GM19023 (cell line): Measurements from ENCODE around the gene LRRC53.

Source experiments
- ATAC-seq: cut with Tn5 transposase; IDR thresholded peaks from one replicate; pipeline ENCODE4 v1.9.1; 2021; ENCODE audit warnings: mild to moderate bottlenecking, moderate library complexity; ENCODE audit not compliant: unreplicated experiment

The LRRC53 gene

DNA sequence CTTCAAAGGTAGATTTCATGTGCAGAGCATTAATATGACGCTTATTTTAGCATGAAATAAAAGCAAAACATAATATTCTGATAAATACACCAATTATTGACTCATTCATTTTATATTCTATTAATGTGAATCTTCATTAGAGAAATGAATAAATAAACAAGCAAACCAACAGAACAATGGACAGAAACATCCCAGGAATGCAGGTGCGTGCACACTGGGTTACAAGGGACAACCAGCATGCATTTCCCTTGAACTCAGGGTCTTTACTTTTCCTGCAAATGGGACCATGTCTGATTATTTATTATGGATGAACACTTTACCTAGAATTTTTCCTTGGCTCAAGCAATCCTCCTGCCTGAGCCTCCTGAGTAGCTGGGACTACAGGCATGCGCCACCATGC, 13.5 kb downstream of the LRRC53 start:
- no peak for ATAC-seq

DNA sequence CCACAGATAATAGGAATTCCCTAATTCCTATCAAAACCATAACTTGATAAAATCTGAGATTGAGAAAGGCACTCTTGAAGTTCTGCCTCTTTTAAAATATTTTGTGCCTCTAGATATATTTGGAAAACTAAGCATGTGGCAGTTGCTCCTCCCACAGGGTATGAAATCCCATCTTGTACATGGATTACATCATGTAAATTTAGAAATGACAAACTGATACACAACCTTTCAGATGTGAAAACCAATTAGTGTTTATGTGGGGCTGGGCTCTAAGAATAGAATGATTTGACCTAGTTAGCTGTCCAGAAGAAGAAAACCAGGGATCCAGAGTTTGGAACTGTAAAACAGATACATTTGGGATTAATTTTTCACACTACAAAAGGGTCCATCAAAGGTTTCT, 15.7 kb downstream of the LRRC53 start:
- no peak for ATAC-seq

DNA sequence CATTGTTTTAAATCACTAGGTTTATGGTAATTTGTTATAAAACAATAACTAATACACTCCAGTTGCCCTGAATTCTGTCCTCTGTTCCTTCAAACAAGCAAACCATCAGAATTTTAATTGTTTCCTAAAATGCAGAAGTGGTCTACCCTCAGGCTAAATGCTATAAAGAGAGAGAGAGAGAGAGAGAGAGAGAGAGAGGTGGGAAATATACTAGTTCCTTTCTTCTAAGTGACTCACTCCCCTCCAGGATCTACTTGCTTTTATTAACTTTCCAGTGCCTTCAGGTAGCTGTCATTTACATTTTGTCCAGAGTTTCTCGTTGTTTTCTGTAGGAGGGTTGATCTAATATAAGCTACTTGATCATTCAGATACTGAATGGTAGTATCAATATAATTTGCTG, 26.4 kb downstream of the LRRC53 start:
- ATAC-seq: no peak

DNA sequence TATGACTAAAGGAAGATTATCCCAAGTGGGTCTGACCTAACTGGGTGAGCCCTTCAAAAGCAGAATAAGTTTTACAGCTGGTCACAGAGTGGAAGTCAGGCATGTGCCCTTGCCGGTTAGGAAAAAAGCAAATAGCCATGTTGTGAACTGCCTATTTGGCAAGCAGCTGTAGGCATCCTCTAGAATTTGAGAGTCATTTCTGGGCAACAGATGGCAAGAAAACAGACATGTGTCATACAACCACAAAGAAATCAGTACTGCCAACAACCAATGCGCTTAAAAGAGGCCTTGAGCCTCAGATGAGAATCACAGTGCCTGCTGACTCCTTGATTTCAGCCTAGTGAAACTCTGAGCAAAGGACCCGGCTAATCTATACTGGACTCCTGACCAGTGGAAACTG, 26.8 kb downstream of the LRRC53 start:
- ATAC-seq: no peak

DNA sequence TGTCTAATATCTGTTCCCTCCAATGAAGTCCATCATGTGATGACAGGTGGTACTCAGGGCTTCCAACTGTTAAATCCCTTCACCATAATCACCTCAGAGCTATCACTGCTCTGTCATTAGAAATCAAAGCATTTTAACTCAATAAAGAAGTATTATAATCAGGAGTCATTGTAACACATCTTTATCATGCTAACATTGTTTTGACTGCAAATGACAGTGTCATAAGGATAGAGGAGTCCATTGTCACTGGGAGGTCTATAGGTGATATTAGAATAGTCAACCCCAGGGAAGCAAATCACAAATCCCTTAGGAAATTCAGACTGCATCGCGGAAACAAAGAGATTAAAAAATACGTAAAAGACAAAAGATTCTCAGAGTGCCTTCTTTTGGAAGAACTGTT, 30.8 kb downstream of the LRRC53 start:
- no peak for ATAC-seq

DNA sequence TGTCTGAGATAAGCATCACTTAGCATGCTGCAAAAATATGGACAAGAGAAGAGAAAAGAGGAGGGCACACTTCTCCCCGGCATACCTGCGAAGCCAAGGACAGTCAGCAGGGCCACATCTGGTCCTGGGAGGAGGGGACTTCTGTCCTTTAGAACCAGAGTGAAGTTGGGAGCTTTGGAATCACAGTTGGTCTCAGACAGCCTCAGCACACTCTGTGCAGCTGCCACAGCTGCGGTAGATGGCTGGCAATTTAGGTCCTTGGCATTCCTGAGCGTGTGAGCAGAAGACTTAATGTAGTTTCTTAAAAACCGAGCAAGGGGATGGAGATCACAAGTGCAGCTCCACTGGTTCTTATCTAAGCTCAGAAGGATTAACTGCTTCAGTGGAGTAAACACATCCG, 32.3 kb downstream of the LRRC53 start:
- no peak for ATAC-seq

DNA sequence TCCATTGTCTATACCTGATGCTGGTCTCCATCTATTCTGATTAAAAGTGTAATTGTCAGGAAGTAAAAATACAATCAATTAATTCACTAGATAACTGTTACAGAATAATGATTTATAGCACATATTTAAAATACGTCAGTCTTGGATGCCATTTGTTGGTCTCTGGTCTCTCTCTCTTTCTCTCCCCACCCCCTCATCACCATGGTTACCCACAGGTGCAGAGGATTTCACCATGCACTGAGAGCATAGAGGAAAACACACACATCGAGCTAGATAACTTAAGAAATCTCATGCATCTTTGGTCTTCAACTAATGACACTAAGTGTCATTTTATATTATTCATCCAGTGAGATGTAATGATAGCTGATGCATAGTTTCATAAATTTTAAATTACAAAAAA, 33.4 kb downstream of the LRRC53 start:
- no peak for ATAC-seq

DNA sequence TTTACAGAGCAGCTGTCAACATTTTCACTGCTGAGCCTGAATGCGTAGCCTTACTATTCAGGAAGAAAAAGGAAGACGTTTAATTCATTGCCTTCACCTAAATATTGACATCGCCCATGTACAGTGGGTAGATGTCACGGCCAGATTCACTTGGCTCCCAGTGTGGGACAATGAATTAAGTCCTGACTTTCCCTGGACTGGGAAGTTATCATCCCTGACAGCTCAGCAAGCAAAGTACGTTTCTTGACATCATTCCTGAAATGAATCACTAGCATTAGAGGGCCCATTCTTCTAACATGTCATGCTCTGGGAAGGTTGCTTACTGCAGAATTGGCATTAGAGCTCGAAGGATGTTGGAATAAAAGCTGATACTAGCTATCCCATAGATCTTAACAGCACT, 37.8 kb downstream of the LRRC53 start:
- ATAC-seq: no peak

DNA sequence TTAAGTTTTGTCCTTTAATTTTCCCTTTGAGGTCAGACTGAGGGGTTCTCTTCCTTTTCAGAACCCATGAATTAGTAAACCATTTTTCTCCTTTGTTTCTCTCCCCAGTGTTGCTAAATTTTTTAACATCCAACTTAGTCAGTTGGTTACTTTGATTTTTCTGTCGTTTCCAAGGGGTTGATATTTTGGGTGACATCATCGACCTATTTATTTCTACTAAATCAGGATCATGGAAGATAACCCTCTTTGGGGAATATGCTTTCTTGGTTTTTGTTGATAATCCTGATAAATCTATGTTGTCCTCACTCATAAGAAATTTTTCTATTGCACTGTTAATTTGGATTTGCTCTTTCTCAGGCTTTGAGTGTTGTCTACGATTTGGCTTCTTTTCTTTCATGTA, 40.9 kb downstream of the LRRC53 start:
- ATAC-seq: no peak

DNA sequence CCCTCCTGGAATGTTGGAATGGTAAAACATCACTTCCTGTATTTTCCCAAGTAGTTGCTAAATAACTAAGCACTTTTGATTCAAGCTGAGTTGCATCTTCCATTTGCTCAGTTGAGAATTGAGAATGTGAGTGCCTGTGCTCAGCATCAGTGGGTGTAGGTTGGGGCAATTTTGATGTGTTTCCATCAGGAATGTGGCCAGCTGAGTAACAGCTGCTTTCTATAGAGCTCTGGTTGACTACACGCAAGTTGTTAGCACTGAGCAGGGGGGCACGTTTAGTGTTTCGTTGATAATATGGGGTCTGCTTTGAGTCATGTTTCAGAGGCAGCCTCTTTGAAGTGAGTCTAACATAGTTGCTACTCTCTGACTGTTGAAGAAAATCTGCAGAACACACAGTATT, 41.5 kb downstream of the LRRC53 start:
- ATAC-seq: no peak

DNA sequence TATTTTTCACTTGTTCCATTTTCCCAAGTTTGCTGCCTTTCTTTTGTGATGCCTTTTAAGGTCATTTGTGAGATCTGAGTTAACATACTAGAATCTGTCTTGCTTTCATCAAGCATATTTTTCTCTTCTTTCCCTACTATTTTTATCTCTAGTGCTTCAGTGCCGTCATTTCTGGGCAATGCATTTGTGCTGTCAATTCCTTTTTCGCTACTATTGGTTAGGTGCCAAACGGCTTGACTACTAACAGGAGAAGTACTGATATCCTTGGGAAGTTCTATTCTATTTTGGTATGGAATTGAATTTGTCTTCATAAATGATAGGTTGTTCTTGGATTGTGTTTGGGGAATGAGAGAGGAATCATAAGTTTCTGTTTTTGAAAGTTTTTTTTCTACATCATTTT, 42.2 kb downstream of the LRRC53 start:
- ATAC-seq: no peak

DNA sequence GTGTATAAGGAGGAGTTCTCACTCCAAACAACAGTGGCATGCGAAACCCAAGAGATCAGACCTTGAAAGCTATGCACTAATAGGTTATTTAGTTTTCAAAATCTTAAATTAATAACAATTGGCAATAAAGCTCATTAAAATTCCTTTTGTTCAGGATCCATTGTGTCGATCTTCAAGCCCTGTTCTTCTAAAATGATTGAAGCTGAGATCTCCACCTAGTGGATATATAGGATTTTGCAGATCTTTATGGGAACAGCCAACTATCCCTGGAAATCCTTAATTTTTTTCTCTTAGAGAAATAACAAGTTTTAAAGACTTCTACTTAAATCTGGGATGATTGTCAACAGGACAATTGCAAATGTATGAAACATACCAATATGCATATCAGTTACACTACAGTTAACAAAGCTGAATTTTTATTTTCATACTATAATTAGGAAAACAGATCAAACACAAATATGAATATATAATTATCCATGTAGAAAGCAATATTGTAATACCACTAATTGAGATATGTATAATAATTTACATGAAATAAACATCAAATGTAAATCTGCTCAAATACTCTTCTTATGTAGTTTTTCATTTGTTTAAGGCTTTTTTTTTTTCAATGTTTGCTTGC, 43.3 kb downstream of the LRRC53 start:
- ATAC-seq: no peak

DNA sequence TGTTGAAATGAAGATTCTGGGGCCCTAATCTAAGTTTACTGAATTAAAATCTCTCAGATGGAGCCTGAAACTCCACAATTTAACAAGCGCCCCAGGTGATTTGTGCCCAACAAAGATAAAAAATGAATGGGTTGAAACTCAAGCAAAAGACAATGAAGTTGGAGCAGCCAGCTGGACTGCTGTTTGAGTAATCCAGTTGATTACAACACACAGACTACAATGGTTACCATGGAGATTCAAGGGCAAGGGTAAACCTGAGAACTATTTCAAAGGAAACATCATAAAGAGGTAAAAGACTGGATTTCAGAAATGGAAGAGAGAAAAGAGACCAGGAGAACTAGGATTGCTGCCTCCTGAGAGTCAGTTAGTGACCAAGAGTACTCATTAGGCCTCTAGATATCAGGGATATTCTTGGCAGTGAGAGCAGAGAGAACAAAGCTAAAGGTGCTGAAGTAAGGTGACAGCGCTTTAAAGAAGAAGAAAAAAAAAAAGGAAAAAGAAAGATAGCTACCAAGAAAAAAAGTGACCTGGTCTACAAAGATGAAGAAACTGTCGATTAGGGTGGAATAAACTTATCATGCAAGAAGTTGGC, 44.5 kb downstream of the LRRC53 start:
- ATAC-seq: no peak

DNA sequence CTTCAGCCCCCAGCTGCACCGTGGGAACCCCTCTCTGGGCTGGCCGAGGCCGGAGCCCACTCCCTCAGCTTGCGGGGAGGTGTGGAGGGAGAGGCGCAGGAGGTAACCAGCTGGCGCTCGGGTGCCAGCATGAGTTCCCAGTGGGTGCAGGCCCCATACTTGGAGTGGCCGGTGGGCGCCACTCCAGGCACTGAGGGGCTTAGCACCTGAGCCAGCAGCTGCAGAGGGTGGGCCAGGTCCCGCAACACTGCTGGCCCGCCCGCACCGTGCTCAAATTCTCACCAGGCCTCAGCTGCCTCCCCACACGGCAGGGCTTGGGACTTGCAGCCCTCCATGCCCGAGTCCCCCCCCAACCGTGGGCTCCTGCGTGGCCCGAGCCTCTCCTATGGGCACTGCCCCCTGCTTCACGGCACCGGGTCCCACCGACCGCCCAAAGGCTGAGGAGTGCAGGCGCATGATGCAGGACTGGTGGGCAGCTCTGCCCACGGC, 47.2 kb downstream of the LRRC53 start:
- no peak for ATAC-seq

DNA sequence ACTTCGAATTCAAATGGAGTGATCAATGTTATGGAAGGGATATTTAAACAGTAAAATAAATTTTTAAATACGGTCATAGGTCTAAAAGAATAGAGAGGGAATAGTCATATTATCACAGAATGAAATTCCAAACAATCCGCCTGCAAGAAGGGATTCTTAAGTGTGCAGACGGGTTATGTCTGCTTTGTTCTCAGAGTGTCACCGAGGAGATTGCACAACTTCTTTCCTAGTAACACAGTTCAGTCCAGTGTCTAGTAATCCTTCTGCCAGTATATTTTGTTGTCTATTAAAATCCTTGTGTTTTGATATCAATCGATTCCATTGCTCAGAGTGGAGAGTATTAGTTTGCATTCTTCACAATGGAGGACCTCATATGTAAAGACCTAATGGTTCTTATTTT, 48.4 kb downstream of the LRRC53 start:
- ATAC-seq: no peak

DNA sequence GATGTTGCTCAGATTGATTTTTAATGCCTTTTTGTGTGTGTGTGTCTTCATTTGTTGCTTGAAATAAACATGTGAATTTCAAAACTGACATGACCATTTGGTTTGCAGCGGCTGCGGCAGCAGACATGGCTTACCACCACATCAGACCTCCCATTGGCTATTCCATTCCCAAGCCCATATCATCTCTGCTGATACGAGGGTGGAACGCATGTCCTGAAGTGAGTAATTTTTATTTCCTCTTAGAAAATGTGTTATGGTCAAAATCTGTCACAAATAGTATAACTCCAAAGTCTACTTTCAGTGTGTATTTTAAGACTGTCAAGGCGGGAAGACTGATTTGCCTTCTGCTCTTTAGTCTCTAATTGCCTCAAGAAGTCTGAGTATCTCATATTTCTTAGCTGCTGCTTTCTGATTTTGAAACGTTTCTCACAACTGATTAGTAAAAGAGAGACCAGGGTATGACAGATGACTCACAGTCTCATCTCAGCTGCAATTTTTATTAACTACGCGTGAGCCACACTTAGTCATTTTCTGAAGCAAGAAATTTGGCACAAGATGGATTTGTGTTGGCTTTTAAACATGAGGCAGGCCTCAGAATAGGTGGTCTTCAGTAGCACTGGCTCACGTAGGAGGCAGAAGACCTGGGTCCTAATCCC, 49.0 kb downstream of the LRRC53 start:
- ATAC-seq: peak; percentile 82

DNA sequence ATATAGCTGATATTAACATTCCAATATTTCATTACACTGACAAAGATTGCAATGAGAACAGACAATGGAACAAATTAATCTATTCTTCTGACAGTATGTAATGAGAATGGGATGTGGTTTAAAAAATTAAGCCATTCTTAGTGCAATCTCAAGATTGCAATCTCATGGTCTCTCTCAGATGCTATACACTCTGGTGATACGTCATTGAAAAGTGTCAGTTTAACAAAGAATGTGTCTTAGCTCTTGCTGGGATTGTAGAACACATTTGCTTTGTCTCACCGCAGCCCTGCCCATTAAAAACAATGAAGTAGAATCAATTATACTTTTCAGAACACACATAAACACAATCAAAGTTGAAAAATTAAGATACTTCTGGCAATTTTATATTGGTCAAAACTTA, 55.2 kb downstream of the LRRC53 start:
- ATAC-seq: no peak

DNA sequence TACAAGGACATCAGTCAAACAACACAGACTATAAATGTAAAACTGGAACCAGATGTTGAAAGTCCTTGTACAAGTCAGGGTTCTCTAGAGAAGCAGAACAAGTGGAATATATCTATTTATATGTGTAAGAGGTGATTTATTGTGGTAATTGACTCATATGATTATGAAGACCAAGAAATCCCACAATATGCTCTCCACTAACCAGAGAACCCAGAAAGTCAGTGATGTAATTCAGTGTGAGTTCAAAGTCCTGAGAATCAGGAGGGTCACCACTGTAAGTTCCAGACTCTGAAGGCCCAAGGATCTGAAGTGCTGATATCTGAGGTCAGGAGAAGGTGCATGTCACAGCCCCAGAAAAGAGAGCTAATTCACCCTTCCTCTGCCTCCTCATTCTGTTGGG, 57.0 kb downstream of the LRRC53 start:
- ATAC-seq: no peak

DNA sequence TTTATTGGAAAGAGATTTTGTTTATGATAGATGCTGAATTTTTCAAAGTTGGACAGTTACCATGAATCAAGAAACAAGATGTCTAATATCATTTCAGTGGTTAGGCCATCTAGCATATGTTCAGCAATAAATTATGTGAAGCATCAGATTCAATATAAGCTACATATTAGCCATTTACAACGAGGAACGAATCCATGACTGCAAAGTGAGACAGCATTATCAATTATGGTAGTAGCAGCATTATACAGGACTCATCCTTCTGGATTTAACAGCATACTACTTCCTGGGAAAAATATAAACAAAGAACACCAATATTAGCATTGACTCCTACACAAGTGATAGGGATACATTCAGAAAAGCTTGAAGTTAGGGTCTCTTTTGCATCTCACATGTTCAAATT, 59.1 kb downstream of the LRRC53 start:
- no peak for ATAC-seq

DNA sequence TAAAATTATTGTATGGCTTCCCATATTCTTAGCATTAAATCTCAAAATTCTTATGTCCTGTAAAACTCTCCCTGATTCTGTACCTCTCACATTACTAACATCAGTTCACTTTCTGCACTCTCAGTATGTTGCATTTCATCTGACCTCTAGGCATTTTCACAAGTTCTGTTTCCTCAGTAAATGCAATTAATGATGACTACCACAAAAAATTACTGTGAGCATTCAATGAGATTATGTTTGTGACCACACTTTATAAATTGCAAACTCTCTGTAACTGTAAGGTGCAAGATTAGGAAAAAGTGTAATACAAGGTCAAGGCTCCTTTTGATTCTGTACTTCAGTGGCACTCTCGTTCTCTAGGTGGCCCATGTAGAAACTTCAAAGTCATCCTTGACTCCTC, 60.4 kb downstream of the LRRC53 start:
- no peak for ATAC-seq

DNA sequence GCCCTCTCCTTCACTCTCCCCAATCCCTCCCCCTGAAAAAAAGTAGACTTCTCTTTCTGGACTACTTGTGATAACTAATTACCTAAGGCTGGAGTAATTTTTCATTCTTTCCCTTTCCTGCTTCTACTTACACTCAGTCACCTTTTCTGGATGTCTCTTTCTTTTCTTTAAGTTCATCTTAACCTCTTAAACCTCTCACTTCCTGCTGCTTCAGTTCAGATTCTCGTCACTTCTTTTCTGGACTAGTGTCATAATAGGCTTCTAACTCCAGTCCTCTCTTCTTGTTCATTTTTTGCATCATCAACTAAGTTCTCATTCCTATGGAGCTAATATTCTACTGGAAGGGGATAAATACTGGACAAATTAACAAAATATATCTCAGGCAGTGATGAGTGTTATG, 75.4 kb downstream of the LRRC53 start:
- ATAC-seq: no peak

DNA sequence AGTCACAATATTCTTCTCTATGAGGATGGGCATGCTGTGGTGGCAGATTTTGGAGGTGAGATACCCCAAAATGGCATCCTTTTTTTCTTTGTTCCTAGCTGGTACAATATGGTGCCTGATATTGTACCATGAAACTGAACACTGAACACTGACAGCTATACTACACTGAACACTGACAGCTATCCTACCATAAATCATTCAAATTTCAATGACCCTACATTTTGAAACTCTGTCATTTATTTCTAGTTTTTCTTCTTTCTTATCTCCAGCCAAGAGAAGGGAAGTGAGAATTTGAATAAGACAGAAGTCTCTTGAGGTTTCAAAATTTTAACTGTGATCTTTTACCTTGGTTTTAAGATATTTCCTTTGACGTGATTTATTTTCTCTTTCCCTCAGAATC, 76.3 kb downstream of the LRRC53 start:
- ATAC-seq: no peak

DNA sequence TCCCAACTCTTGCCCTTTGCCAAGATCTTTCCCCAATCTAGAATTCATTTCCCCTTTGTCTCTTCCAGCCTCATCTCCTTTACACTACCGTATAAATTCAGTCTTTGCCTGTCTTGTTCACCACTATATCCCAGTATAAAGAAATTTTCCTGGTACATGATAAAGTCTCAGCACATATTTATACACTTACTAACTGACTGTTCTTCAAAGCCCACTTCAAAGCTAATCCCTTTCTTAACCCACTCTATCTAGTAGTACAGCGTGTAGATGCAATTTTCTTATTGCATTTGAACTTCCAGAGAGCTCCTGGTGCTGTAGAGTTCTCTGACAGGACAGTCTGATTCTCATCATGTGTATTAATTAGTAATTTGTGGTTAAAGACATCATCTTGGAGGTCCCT, 78.1 kb downstream of the LRRC53 start:
- no peak for ATAC-seq
